KMS-11 (cell line): Measurements from ENCODE around the gene SPRYD4.
"Not testable (repeated sequence)": the region's sequence is repeated elsewhere in the genome, so short reads cannot be mapped to it uniquely, and the experiment has no call there.

Experiments
- H2AFZ ChIP-seq: fragments of 200-600 bp; sonication (generic); 2 replicates; pipeline ENCODE4 v1.6.1; 2016; ENCODE audit warnings: antibody characterized with exemption, mixed run types, low read depth
- H3K27ac ChIP-seq: fragments of 200-600 bp; sonication (generic); 2 replicates; pipeline ENCODE4 v1.6.1; 2016; ENCODE audit warnings: mild to moderate bottlenecking, mixed run types
- H3K27me3 ChIP-seq: fragments of 200-600 bp; sonication (generic); 2 replicates; pipeline ENCODE4 v1.6.1; 2017; ENCODE audit warnings: mild to moderate bottlenecking, low read depth, mixed run types, moderate library complexity; ENCODE audit not compliant: insufficient read depth
- H3K36me3 ChIP-seq: fragments of 200-600 bp; sonication (generic); 2 replicates; pipeline ENCODE4 v1.6.1; 2017; ENCODE audit warnings: mild to moderate bottlenecking, mixed run types; ENCODE audit not compliant: insufficient read depth
- H3K4me1 ChIP-seq: fragments of 200-600 bp; sonication (generic); 2 replicates; pipeline ENCODE4 v1.6.1; 2016; ENCODE audit warnings: mild to moderate bottlenecking, low read depth, mixed run types; ENCODE audit not compliant: poor library complexity, severe bottlenecking
- H3K4me2 ChIP-seq: fragments of 200-600 bp; sonication (generic); 2 replicates; pipeline ENCODE4 v1.7.0; 2016; ENCODE audit warnings: mild to moderate bottlenecking, mixed run types
- H3K4me3 ChIP-seq: fragments of 200-600 bp; sonication (generic); IDR thresholded peaks from 2 replicates; pipeline ENCODE4 v1.6.1; 2017; ENCODE audit warnings: low read depth, low read length, mixed read lengths; ENCODE audit not compliant: insufficient read depth
- H3K79me2 ChIP-seq: fragments of 200-600 bp; sonication (generic); 2 replicates; pipeline ENCODE4 v1.6.1; 2016; ENCODE audit warnings: low read depth, mixed run types; ENCODE audit not compliant: insufficient read depth
- H3K9ac ChIP-seq: fragments of 200-600 bp; sonication (generic); 2 replicates; pipeline ENCODE4 v1.6.1; 2016; ENCODE audit warnings: mild to moderate bottlenecking, mixed run types
- H4K20me1 ChIP-seq: fragments of 200-600 bp; sonication (generic); 2 replicates; pipeline ENCODE4 v1.6.1; 2016; ENCODE audit warnings: mild to moderate bottlenecking, mixed run types; ENCODE audit not compliant: insufficient read depth
- CTCF ChIP-seq: fragments of 200-600 bp; sonication (generic); conservative IDR thresholded peaks from 2 replicates; pipeline ENCODE4 v1.6.1; 2017; ENCODE audit warnings: low read depth, mild to moderate bottlenecking, antibody characterized with exemption, low read length, moderate library complexity, mixed read lengths

The SPRYD4 gene

GRCh38 chr12:56487448-56488040 is 19.2 kb downstream of the SPRYD4 start:
- Histone ChIP-seq H3K4me1 (no peaks in the 10 kb centered on the region), H4K20me1 (no peaks in the 10 kb centered on the region), H3K27ac (no peak overlapping the region), H3K4me3 (no peak overlapping the region), H3K36me3 (no peaks in the 10 kb centered on the region), H2AFZ (peak overlapping the region; percentile 78), H3K9ac (no peak overlapping the region; the same call in 1 of the 2 replicates), H3K4me2 (peak overlapping the region; percentile 66), H3K79me2 (no peaks in the 10 kb centered on the region), H3K27me3 (peaks cover 19% of the 10 kb centered on the region; the same call in 1 of the 2 replicates)
- TF ChIP-seq CTCF, result no peak

- Histone ChIP-seq H3K4me3 (no peak within 1 kb of the TSS), H2AFZ (peak within 1 kb of the TSS; percentile 78), H3K36me3 (no peaks in the 10 kb centered on the region), H3K27ac (no peak within 1 kb of the TSS), H4K20me1 (no peaks in the 10 kb centered on the region), H3K4me2 (peak within 1 kb of the TSS; percentile 66), H3K79me2 (no peaks in the 10 kb centered on the region), H3K27me3 (peaks cover 19% of the 10 kb centered on the region; the same call in 1 of the 2 replicates), H3K9ac (no peak within 1 kb of the TSS; the same call in 1 of the 2 replicates), H3K4me1 (no peaks in the 10 kb centered on the region)
- TF ChIP-seq CTCF, result no peak
Measured at GRCh38 chr12:56488041-56488955, 19.9 kb downstream of the SPRYD4 start, which contains the start of gene GLS2. Gene GLS2, minus strand, starts transcription at chr12:56488161. Its CDS starts 43 bp downstream, at chr12:56488118.

- no peak overlapping the region for H3K4me2 ChIP-seq
- no peak for TF ChIP-seq CTCF
- H3K27ac ChIP-seq, result no peak overlapping the region
- H3K27me3 ChIP-seq, result peaks cover 19% of the 10 kb centered on the region; the same call in 1 of the 2 replicates
- H3K4me3 ChIP-seq, result no peak overlapping the region
- no peak overlapping the region for H2AFZ ChIP-seq
- H3K79me2 ChIP-seq, result no peaks in the 10 kb centered on the region
- no peaks in the 10 kb centered on the region for H4K20me1 ChIP-seq
- H3K9ac ChIP-seq, result no peak overlapping the region
- H3K36me3 ChIP-seq, result no peaks in the 10 kb centered on the region
- no peaks in the 10 kb centered on the region for H3K4me1 ChIP-seq
Measured at GRCh38 chr12:56490360-56490759, 22.0 kb downstream of the SPRYD4 start.

GRCh38 chr12:56493409-56494105 is 25.2 kb downstream of the SPRYD4 start:
- not testable (repeated sequence) for H3K9ac ChIP-seq

GRCh38 chr12:56494106-56494415 is 25.7 kb downstream of the SPRYD4 start:
- H2AFZ ChIP-seq, H4K20me1 ChIP-seq, H3K27ac ChIP-seq, H3K4me3 ChIP-seq, H3K4me2 ChIP-seq, H3K9ac ChIP-seq, H3K36me3 ChIP-seq, H3K79me2 ChIP-seq, H3K4me1 ChIP-seq: not testable (repeated sequence)
- peaks cover 28% of the 10 kb centered on the region; the same call in 1 of the 2 replicates for H3K27me3 ChIP-seq

More at GRCh38 chr12:56493409-56494105, 25.2 kb downstream of the SPRYD4 start:
- H3K27ac ChIP-seq, H3K4me1 ChIP-seq, H3K4me3 ChIP-seq, H3K79me2 ChIP-seq, H3K4me2 ChIP-seq, H4K20me1 ChIP-seq, H2AFZ ChIP-seq, H3K36me3 ChIP-seq: not testable (repeated sequence)
- peaks cover 26% of the 10 kb centered on the region; the same call in 1 of the 2 replicates for H3K27me3 ChIP-seq

GRCh38 chr12:56494481-56494880 is 26.1 kb downstream of the SPRYD4 start:
- not testable (repeated sequence) for H3K9ac ChIP-seq, H3K27ac ChIP-seq, H3K79me2 ChIP-seq, H3K4me2 ChIP-seq, H2AFZ ChIP-seq, H3K4me3 ChIP-seq, H4K20me1 ChIP-seq, H3K36me3 ChIP-seq, H3K4me1 ChIP-seq
- peaks cover 30% of the 10 kb centered on the region; the same call in 1 of the 2 replicates for H3K27me3 ChIP-seq
